ENCODE data around the gene GNA12. TPM values are rescaled to one million over a fixed set of nuclear protein-coding genes. Genes with fewer than 3 reads are reported as not detected.

Gene GNA12
- polyA plus RNA-seq, 1 of the 3 experiments (the other 2 are of a cell fraction), result 64.8 TPM

- POLR2A ChIA-PET, result no interaction called here
- CTCF ChIA-PET, result interaction anchor here (1.2 to 1.4 kb wide), 2 partner anchors 22 to 50 kb away, joined by 3 to 4 read pairs; no protein-coding TSS in a partner anchor
- H3K79me2 ChIP-seq (ENCODE audit: insufficient read depth), result peaks cover 93% of the 10 kb centered on the region
- no peak overlapping the region for H3K27ac ChIP-seq (ENCODE audit: low read depth in 2 of 2, low read length in 1 of 2)
- H3F3A ChIP-seq (replicated peaks; ENCODE audit: insufficient read depth), result no peaks in the 10 kb centered on the region
- peaks cover 9 to 18% of the 10 kb centered on the region in 2 experiments for H3K4me1 ChIP-seq (ENCODE audit: control insufficient read depth in 1 of 2, insufficient read depth in 2 of 2, low read depth in 1 of 2, low read length in 1 of 2)
- H3K4me2 ChIP-seq, result no peak overlapping the region
- H4K20me1 ChIP-seq (ENCODE audit: insufficient read depth), result peaks cover 21% of the 10 kb centered on the region
- no peaks in the 10 kb centered on the region for H3K27me3 ChIP-seq (ENCODE audit: insufficient read depth)
- H2AFZ ChIP-seq (ENCODE audit: low read depth), result no peak overlapping the region
- no peaks in the 10 kb centered on the region for H3K36me3 ChIP-seq (replicated peaks in 1 of 2; ENCODE audit: control insufficient read depth in 1 of 2, insufficient read depth in 2 of 2, low read length in 1 of 2)
- TF ChIP-seq RXRA (IDR thresholded peaks at IDR 0.05; ENCODE audit: borderline replicate concordance, low read depth), result no peak
- TF ChIP-seq USF2 (IDR thresholded peaks at IDR 0.05; ENCODE audit: borderline replicate concordance, low read depth, low read length), result no peak
- no peak for TF ChIP-seq FOXM1 (IDR thresholded peaks at IDR 0.05; ENCODE audit: low read depth)
- TF ChIP-seq MXI1 (IDR thresholded peaks at IDR 0.05; ENCODE audit: low read depth, low read length), result no peak
- TF ChIP-seq ZBTB33 (IDR thresholded peaks at IDR 0.05; ENCODE audit: borderline replicate concordance, low read depth), result no peak
- TF ChIP-seq IRF3 (IDR thresholded peaks at IDR 0.05; ENCODE audit: low read depth, low read length), result no peak
- TF ChIP-seq JUND (IDR thresholded peaks at IDR 0.05), result no peak
- no peak for TF ChIP-seq USF1 (IDR thresholded peaks at IDR 0.05; ENCODE audit: borderline replicate concordance, low read depth)
- no peak for TF ChIP-seq GABPA (IDR thresholded peaks at IDR 0.05; ENCODE audit: low read depth)
- TF ChIP-seq SIN3A (IDR thresholded peaks at IDR 0.05; ENCODE audit: borderline replicate concordance, low read depth, low read length), result no peak
- TF ChIP-seq RCOR1 (IDR thresholded peaks at IDR 0.05; ENCODE audit: low read length), result no peak
- no peak for TF ChIP-seq TEAD4 (IDR thresholded peaks at IDR 0.05; ENCODE audit: borderline replicate concordance, insufficient read depth)
- TF ChIP-seq NFIC (IDR thresholded peaks at IDR 0.05; ENCODE audit: borderline replicate concordance), result no peak
- no peak for TF ChIP-seq GATA2 (CRISPR knock-in tag; IDR thresholded peaks at IDR 0.05)
- no peak for TF ChIP-seq CHD2 (IDR thresholded peaks at IDR 0.05; ENCODE audit: low read length, partially characterized antibody)
- no peak for TF ChIP-seq YY1 (IDR thresholded peaks at IDR 0.05; ENCODE audit: low read depth)
- TF ChIP-seq ELF1 (IDR thresholded peaks at IDR 0.05), result no peak
- TF ChIP-seq RAD21 (IDR thresholded peaks at IDR 0.05; ENCODE audit: low read length), result no peak
- H3K9ac ChIP-seq, result no peak overlapping the region
- 93% methylated on average over 16 of the region's 16 CpGs for WGBS (ENCODE audit: low lambda C conversion rate)
- DNase-seq, result no peak
- no peak overlapping the region for H3K4me3 ChIP-seq (ENCODE audit: low read depth in 2 of 2, low read length in 1 of 2)
- H3K9me3 ChIP-seq, result no peaks in the 10 kb centered on the region
- H3K9me2 ChIP-seq, result no peaks in the 10 kb centered on the region
Observed at GRCh38 chr7:2810682-2811415, 33.3 kb downstream of the GNA12 start.
